Measurements from ENCODE around the gene MPPED1.

Gene MPPED1

DNA sequence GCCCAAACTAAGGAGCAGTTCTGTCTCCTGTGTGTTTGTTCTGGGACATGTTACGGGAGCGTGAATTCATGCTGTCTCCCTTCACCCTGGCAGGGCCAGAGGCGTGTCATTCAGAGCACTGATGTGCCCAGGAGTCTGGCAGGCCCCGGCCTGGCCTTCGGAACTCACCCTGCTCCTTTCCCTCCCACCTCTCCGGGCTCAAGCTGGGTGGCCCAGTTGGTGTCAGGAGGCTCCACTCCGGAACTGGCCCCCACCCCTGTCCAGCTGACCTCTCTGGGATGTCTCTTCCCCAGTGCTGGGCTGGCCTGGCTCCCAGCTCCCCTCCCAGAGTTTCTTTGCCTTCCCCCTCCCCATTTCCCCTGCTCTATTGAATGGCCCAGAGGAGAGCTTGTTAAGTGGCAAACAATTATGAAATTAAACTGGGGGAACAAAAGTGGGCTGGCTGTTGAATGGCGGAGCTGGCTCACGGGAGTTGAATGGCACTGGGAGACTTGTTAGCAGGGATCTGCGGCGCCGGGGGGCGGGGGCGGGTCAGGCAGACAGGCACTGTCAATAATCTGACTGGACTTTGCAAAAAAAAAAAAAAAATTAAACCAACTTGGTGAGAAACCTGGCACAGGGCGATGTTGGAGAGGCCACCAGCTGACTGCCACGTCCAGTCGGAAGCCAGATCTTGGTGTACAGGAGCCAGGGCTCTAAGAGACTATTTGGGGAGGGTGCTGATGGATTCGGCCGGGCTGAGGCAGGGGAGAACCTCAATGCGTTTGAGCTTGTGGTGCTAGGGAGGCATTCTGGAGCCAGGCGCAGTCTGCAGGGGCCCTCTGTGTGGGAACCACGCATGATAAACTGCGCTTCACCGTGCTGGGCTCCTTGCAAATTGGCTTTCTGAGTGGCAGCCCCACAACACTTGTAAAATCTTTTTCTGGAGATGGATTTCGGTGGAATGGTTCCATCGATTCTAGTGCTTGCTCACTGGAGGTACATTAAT is 1.3 kb downstream of the MPPED1 start:
- DNase-seq = no peak

DNA sequence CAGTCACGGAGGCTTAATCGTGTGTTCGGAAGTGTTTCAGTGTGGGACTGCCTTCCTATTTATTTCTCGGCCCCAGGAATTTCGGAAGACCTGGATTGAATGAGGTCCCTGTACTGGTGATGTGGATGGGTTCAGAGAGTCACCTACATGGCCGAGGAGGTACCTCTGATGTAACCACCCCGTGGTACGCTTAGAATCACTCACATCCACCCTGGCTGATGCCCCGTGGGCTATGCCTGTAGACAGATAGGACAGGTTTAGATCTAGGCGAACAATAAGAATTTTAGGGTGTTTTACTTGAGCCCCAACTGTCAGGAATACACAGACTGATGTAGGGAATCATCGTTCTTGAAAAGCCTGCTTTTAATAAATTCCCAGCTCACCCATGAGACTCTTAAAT is 2.0 kb downstream of the MPPED1 start:
- no peak for DNase-seq

DNA sequence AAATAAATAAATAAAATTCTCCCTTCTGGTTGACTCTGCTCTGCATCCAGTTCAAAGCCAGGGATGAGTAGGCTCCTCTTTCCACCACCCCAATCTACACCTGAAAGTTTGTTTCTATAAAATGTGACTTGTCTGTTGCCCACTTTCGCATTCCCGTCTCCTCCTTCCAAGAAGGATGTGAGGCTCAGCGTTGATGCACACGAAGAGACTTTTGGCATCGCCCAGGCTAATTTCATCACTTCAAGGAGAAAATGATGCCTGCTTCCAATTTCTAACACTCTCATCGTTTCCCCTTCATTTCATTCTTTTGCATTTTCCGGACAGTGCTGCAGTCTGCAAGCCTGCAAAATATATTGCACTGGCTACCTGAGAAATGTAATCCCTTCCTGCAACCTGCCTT is 3.9 kb downstream of the MPPED1 start:
- no peak for DNase-seq

DNA sequence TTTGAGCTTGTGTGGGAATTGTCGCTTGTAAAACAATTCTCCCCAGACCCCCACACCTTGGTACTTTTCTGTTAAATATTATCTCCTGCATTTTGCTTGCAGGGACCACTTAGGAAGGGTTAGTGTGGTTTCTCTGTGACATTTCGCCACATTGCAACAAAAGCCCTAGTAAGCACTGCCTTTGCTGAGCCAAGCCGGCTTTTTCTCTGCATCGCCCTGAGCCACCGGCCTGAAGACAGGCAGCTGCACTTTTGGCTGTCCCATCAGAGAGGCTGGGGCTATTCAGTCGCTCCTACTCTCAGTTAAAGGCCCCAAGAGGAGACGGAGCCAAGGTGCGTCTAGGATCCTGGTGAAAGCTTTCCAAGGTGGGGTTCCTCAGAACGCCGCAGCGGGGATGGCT is 5.7 kb downstream of the MPPED1 start:
- no peak for DNase-seq

DNA sequence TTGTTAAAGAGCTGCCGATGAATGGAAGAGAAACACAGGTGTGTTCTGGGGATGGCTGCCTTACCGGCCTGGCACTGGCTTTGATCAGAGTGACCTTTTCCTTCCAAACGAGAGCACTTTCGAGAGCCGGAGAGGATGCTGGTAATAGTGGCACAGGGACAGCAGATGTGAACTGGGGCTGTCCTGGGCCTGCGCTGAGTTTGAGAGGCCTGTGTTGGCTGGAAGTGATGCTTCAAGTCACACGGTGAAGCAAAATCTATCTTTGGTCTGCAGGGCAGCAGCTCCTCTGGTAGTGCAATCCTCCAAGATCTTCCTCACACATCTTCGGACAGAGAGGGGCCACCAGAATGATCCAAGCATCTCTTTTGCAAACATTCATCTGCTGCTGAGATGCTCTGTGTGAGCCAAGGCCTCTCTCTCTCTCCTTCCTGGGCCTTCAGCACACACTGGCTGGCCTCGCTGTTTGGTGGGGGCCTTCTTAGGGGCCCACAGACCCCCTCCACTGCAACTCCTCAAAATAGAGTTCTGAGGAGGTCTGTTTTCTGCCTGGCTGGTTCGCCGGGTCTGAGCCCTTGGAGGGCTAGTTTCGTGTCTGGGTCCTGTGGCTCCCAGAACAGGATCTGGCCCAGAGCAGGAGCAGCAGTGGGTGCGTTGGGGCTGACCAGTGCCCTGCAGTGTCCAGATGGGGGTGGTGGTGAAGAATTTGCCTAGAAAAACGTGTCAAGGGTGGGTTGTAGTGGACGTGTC is 6.4 kb downstream of the MPPED1 start:
- no peak for DNase-seq

DNA sequence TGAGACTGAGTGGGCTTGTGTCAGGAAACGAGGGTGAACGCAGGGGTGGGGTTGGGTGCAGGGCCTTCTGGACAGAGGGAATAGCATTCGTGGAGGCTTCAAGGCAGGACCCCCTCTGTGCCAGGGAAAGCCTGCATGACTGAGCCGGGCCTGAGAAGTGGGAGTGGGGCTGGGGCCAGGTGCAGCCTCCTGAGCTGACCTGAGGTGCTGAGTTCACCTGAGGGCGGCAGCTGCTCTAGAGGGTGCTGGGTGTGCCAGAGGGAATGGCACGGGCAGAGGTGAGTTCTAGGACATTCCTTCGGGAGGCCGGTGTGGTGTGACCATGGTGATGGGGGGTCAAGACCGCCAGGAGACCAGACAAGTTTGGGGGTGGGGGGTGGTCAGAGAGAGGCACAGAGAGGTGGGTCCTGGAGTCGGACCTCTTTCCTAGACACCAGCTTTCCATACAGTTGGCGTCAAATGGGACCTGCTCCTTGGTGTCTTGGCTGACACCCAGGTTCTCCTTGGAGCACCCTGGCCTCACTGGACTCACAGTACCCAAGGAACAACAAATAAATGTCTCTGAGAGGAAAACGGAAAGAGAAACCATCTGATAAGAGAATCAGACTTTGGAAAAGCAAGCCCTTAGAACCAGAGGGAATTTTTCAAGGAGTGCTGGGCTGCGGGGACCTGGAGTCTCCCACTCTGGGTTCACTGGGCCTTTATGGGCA is 7.7 kb downstream of the MPPED1 start:
- DNase-seq = no peak

DNA sequence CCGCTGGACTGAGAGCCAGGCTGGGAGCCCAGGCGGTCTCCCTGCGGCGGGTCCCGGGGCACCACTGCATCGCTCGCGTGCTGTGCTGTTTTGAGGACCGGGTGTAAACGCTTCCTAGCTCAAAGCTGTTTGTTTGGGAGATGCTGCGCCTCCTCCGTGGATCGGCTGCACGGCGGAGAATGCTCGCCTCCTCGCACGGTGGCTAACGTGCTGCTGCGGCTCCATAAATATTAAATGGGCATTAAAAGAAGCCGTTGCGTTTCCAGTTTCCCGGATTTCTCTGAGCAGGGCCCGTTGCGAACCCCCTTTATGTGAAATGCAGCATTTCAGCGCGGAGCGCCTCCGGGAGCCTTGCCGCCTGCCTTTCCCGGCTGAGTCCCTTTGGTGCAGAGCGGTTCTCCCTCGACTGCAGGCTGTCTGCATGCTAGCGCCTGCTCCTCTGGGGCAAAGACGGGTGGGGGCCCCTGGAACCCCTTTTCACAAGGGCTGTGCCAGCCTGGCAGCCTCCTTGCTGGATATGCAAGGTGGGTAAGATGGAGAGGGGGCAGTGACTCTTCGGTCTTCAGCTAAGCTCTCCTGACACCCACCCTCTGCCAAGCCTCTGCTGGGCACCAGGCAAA is 9.3 kb downstream of the MPPED1 start:
- no peak for DNase-seq

DNA sequence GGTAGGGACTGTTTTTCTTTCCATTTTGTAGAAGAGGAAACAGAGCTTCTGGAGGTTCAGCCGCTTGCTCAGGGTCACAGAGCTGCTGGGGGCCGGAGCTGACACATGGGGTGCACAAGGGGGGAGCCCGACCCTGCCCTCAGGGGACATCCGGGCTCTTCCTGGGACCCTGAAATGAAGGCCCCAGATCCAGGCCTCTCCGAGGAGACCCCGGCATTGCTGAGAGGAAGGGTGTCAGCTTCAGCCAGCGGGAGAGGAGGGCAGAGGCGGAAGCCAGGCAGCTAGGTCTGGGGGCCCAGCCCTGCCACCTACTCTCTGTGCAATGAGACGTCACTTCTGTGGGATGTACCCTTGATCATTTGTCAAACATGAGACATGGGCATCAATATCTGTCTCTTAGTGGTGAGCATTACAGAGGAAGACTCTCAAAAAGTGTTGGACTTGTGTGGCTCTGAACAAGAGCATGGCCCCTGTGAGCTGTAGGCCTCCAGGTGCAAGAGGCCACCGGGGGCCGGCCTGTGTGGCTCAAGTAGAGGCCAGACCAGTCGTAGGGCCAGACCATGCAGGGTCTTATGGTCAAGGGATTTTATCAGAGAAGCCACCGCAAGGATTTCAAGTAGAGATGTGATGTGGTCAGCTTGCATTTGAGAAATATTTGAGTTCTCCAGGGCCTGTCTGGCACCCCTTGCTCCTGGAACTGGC is 10.3 kb downstream of the MPPED1 start:
- DNase-seq = no peak

DNA sequence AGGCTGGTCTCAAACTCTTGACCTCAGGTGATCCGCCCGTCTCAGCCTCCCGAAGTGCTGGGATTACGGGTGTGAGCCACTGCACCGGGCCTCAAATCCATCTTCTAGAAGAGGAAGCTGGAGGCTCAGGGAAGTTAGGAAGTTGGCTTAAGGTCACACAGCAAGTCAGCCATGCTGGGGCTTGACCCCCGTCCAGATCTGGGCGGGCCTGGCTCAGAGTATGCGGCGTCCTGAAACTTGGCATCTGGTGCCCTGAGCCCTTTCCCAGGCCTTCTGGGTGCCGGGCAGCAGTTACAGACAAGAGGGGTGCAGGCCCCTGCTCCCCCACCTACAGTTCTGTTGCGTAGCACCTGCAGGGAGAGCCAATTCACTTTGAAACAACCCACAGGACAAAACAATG is 11.2 kb downstream of the MPPED1 start:
- DNase-seq = no peak

DNA sequence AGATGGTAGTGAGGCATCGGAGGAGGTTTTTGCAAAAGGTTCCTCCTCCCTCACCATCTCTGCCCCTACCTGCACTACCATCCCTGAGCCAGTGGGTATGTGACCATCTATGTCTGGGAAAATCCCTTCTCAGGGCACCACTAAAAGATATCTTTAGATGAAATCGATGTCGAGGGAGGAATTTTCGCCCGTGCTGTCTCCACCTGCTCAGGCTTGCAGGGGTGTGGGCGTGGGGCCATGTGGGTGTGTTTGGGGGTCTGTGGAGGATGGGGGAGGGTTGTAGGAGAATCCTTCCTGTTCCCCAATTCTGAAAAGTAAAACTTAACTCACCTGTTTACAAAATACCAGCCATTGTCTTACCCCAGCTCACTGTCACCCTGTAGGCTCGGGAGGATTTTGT is 12.4 kb downstream of the MPPED1 start:
- no peak for DNase-seq

DNA sequence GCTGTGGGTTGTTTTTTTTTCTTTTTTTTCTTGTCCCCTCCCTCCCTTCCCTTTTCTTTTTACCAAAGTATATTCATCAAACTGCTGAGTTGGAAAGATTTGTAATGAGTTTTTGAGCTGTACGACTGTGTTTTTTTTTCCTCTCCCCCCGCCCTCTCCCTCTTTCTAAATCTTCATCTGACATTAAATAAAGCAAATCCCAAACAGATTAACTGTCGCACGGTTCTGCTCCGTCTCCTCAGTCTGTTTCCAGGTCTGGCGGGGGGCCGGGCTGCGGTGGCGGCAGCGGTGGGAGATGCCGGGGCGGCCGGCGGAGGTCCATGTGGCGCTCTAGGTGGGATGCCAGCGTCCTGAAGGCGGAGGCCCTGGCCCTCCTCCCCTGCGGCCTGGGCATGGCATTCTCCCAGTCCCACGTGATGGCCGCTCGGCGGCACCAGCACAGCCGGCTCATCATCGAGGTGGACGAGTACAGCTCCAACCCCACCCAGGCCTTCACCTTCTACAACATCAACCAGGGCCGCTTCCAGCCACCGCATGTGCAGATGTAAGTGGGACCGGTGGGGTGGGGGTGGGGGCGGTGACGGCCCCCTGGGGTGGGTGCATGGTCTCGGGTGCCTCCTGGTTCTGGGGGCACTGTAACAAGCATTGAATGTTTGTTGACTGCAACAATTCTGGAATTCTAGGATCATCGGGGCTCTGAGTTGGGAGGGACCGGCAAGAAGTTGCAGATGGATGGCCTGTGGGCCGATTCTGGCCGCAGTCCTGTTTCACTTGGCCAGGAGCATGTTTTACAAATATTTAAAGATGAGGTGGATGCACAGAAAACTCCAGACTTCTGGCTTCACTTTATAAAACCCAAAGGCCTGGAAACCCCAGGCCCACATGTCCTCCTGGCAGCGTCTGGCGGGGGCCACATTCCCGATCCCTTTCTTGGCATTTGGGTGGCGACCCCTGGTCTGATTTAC is 13.1 kb downstream of the MPPED1 start:
- no peak for DNase-seq

DNA sequence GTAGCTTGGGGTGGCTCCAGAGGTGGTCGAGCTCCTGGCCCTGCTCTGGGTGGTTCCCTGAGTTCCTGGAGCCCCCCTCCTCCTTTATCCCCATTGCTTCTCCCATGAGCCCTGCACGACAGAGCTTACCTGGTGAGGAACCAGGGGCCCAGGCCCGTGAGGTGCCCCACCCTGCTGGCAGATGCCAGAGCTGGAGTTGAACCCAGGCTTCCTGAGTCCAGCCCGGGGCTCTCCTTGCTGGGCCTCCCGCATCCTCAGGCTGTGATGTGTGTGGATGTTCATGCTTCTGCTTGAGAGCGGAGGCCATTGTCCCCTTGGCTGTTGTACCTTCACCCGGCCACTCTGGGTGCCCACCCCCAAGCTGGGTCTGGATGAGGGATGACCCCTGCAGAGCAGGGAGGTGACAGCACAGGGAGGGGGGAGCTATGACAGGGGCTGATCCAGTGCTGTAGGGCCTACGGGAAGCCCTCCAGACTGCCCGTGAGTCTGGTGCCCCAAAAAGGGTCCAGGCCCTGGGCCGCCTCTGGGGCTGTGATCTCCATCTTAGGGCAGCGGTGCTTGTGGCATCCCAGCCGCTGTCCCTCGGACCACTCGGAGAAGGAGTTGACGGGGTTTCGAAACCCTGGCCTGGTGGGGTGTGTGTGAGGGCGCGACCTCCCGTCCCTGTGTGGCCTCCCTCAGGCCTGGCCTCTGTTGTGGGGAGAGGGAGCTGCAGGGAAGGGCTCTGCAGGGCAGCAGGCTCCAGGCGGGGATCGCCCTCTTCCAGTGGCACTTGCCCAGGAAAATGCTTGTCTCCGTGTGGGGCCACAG is 14.4 kb downstream of the MPPED1 start:
- DNase-seq = no peak

DNA sequence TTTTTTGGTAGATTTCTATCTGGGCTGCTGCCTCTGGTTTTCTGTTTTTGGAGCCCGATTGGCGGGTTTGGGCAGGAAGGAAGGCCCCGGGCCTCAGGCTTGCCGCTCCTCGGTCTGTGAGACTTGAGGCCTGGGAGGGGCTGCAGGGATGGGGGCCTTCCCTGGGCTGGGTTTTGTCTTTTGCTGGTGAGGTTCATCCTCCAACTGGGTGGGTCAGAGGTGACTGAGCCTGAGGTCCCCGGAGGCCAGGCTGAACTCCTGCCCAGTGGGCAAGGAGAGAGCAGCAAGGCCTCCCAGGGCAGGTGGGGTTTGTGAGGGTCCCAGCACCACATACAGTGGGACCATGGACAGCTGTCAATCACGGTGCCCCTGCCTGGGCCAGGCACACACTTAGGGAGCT is 15.0 kb downstream of the MPPED1 start:
- no peak for DNase-seq

DNA sequence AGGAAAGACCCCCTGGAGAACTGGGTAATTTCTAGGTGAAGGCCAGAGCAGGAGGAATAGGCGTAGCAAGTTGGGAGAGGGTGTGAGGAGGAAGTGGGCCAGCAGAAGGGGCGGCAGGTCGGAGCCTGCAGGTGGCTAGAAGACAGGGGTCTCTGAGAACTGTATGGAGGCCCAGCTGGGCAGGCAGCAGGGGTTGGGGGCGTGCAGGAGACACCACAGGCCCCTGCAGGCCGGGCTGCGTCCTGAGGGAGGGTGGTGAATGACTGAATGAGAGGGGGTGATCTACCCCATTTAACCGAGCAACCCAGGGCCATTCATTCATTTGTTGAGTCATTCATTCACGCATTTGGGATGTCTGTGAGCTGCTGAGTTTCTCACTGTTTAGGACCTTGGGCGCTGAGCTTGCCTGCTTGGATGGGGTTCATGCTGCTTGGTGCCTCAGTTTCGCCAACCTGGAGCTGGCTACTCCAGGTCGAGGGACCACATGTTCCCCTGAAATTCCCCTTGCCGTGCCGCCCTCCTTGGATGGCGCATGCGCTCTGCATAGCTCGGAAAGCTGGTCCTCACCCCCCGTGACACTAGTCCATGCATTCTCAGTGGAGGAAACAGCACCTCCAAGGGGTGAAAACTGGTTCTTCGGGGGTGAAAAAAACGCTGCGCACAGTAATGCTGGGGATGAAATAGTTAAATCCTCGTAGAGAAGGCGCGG is 15.6 kb downstream of the MPPED1 start:
- no peak for DNase-seq

DNA sequence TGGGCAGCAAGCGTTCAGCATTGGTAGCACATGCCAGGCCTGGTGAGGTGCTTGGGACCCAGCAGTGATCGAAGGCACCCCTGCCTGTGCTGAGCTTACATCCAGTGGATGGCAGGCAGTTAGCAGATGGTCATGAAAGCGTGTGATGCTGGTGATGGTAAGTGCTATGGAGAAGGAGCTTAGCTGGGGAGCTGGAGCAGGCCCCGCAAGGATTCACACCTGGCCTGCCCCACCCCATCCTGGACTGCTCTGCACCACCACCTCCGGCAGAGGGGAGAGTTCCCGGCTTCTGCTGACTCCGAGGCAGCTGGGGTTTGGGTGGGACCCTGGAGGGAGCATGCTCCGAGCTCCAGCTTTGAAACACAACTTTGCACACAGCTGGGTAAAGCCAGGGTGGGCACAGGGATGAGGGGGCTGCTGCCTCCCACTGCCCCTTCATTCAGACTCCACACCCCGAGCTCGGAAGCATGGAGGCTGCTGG is 16.2 kb downstream of the MPPED1 start:
- no peak for DNase-seq

DNA sequence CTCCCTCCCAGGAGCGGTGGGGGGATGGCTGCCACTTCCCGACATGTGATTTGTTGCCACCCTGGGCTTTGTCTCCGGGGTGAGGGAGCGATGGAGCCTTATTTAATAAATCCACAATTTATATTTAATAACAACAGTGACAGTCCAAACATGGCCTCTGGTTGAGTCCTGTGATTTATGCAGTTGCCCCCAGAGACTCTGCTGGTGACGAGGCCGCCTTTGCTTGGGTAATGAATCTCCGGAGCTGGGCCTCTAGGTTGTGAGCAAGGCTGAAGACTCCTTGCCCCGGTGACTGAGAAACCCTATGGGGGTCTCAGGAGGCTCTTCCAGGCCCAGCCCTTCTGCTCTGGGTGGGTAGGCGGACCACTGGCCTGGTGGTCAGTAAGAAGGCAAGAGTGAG is 16.7 kb downstream of the MPPED1 start:
- no peak for DNase-seq

DNA sequence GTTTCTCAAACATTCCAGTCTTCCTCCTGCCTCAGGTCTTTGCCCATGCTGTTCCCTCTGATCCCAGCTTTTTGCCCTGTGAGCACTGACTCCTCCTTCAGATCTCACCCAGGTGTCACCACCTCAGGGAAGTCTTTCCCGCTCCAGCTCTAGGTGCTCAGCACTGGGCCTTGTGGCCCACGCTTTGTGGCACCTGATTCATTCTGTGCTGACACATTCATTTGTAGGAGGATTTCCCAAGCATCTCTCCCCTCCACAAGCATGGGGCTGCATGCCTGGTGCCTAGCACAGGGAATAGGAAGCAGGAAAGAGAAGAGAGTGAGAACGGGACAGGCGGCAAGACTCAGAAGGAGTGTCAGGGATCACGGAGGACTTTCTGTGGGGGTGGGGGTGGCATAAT is 17.6 kb downstream of the MPPED1 start:
- no peak for DNase-seq

DNA sequence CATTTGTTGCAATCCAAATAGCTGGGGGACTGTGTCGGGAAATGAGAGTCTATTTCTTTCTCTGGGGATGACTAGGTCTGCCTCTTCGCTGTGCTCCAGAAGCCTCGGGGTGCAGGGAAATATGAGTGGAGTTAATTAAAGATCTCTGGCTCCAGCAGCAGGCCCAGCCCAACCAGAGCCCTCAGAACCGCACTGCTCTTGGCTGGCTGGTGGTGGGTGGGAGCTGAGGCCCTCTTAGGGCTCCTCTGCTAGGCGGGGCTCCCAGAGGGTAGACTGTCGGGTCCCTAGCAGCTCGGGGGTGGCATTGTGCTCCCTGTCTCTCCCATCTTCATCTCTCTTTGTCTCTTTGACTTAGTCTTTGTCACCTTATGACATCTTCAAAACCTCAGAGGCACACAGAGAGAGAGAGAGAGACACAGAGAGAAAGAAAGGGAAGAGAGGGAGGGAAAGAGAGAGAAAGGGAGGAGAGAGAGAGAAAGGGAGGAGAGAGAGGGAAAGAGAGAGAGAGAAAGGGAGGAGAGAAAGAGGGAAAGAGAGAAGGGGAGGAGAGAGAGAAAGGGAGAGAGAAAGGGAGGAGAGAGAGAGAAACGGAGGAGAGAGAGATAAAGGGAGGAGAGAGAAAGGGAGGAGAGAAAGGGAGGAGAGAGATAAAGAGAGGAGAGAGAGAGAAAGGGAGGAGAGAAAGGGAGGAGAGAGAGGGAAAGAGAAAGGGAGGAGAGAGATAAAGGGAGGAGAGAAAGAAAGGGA is 20.2 kb downstream of the MPPED1 start:
- no peak for DNase-seq

Measured in stimulated activated CD4-positive, alpha-beta T cell treated with anti-CD3 and anti-CD28 coated beads, Interleukin-15, amount 100 ng/mL, for 24 hours (primary cell).